Measurements from ENCODE around the gene RPUSD1.

- TF ChIP-seq CTCF (IDR thresholded peaks at IDR 0.05) (no peak), POLR2A (IDR thresholded peaks at IDR 0.05) (no peak)
These were observed 10.5 kb upstream of the RPUSD1 start for GRCh38 chr16:798666-799065.

Data from esophagus squamous epithelium (tissue), 4 donors.